Activated CD8-positive, alpha-beta T cell treated with anti-CD3 and anti-CD28 coated beads, Interleukin-2, amount 10 ng/mL, durations not matched to agents 7 days and 5 days (primary cell): ENCODE measurements around the gene ADAMTSL2. TPM values are rescaled to one million over a fixed set of nuclear protein-coding genes. Genes with fewer than 3 reads are reported as not detected.

Source experiments
- ATAC-seq: fragments of 150-1000 bp; cut with Tn5 transposase; one replicate; pipeline ENCODE4 v1.10.0; 2021; ENCODE audit warnings: moderate library complexity
- CTCF ChIA-PET: fragments of 350-600 bp; sonication (Branson Sonifier 250); formaldehyde crosslinking; loops from one replicate; lab custom pipeline; 2021; ENCODE audit warnings: antibody characterized with exemption; lab: Charles Lee
- POLR2A ChIA-PET: fragments of 350-600 bp; sonication (Branson Sonifier 250); formaldehyde crosslinking; loops from one replicate; lab custom pipeline; 2021; ENCODE audit warnings: antibody characterized with exemption; lab: Charles Lee
- DNase-seq: peaks from one replicate; pipeline ENCODE4 v3.0.0-alpha.2; 2020
- H3K27ac Mint-ChIP-seq: one replicate; pipeline ENCODE4 v1.8.0; 2021; ENCODE audit warnings: mild to moderate bottlenecking, mixed read lengths
- H3K27me3 Mint-ChIP-seq: one replicate; pipeline ENCODE4 v1.8.0; 2021; ENCODE audit warnings: low read depth, mixed read lengths
- H3K36me3 Mint-ChIP-seq: one replicate; pipeline ENCODE4 v1.8.0; 2021; ENCODE audit warnings: low read depth, mixed read lengths
- H3K4me1 Mint-ChIP-seq: one replicate; pipeline ENCODE4 v1.8.0; 2021; ENCODE audit warnings: low read depth, mixed read lengths
- H3K4me3 Mint-ChIP-seq: one replicate; pipeline ENCODE4 v1.8.0; 2021; ENCODE audit warnings: mild to moderate bottlenecking, mixed read lengths
- H3K9me3 Mint-ChIP-seq: one replicate; pipeline ENCODE4 v1.8.0; 2022; ENCODE audit warnings: mixed read lengths; ENCODE audit not compliant: insufficient read depth
- total RNA-seq, 2 experiments: library from RNA; stranded (reverse); gene quantifications; one replicate each; pipeline ENCODE4 v1.2.3, GENCODE V29; 2021

The ADAMTSL2 gene
- total RNA-seq, 2 experiments from 2014 or later = not detected

- Mint-ChIP-seq H3K36me3 (no peaks in the 10 kb centered on the region), H3K4me3 (no peak overlapping the region), H3K27ac (no peak overlapping the region), H3K4me1 (no peaks in the 10 kb centered on the region), H3K9me3 (no peaks in the 10 kb centered on the region), H3K27me3 (no peaks in the 10 kb centered on the region)
- no peak for ATAC-seq
- no peak for DNase-seq
- ChIA-PET CTCF (interaction anchor here (0.6 kb wide), 1 partner anchor 239 kb away, joined by 3 read pairs; no protein-coding TSS in a partner anchor), POLR2A (interaction anchor here (1.3 kb wide), 1 partner anchor 12 kb away, joined by 4 read pairs; no protein-coding TSS in a partner anchor)
These were observed 13.1 kb upstream of the ADAMTSL2 start for GRCh38 chr9:133521122-133522072.

DNA sequence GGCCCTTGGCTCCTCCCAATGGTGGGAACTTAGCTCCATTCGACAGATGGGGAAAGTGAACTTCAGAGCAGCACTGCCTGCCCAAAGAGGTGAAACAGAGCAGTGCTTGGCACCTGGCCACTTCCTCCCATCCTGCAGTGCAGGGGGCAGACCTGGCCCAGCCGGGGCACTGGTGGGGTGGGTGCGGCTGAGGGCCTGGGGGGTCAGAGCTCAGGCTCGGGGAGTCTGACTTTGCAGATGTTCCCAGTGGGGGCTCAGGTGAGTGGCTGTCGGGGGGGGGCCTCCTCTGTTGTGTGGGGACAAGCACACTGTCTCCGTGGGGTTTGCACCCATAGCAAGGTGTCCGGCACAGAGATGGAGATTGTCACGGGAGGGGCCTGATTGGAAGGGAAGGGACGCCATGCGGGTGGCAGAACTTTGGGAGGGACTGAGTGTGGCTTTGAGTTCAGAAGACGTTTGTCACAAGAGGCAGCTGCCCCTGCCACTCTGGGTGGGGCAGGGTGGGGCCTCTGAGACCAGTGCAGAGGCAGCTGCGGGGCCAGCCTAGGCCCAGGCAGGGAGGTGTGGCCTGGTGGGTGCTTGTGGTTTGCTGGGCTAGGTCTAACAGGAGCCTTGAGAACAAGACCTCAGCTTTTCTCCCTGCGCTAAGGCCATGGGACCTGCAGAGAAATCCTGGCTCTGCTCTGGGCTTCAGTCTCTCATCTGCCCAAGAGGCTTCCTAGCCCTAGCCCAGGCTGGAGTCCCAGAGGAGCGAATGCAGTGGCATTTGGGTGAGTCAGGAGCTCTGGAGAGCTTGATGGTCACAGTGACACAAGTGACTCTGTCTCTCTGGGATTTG, 12.2 kb upstream of the ADAMTSL2 start:
- Mint-ChIP-seq H3K27ac (no peak overlapping the region), H3K36me3 (no peaks in the 10 kb centered on the region), H3K27me3 (no peaks in the 10 kb centered on the region), H3K4me1 (no peaks in the 10 kb centered on the region), H3K9me3 (no peaks in the 10 kb centered on the region), H3K4me3 (no peak overlapping the region)
- POLR2A ChIA-PET = interaction anchor here (0.9 kb wide), 1 partner anchor 13 kb away, joined by 3 read pairs; no protein-coding TSS in a partner anchor
- DNase-seq = no peak
- ATAC-seq = no peak
- CTCF ChIA-PET = interaction anchor here (0.6 kb wide), 1 partner anchor 240 kb away, joined by 3 read pairs; no protein-coding TSS in a partner anchor

DNA sequence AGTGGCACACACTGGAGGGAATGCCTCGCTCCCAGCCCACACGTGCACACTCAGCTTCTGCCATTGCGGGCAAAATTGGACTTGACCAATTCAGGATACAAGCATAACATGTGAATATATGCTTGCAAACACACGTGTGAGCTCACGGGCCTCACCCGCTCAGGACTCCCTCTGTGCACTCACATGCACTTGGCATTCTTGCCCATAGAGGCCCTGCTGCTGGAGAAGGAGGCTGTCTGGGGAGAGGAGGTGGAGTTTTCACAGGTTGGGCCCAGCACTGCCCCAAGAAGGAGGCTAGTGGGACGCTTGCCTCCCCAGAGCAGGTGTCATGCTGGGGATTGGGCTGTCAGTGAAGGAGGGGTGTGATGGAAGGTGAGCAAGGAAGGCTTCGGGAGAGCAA, 11.4 kb upstream of the ADAMTSL2 start:
- ChIA-PET POLR2A (no interaction called here), CTCF (no interaction called here)
- Mint-ChIP-seq H3K4me1 (no peaks in the 10 kb centered on the region), H3K36me3 (no peaks in the 10 kb centered on the region), H3K27ac (no peak overlapping the region), H3K4me3 (no peak overlapping the region), H3K9me3 (no peaks in the 10 kb centered on the region), H3K27me3 (no peaks in the 10 kb centered on the region)
- ATAC-seq = no peak
- no peak for DNase-seq

DNA sequence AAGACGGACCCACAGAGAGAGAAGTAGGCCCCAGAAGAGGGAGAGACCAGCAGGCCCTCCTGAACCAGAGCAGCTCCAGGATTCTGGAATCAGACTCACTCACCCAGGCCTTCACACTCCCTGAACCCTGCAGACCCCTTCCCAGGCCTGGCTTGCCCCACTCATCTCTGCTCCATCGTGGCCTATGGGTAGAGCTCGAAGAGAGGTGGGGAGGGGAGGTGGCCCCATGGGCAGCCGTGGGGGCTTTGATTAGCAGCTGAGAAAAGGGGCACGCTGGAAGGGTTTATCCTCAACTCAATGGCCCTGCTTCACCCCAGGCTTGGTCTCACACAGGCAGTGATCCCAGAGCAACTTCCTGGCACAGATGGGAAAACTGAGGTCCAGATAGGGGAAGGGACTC, 10.4 kb upstream of the ADAMTSL2 start:
- CTCF ChIA-PET = no interaction called here
- Mint-ChIP-seq H3K27me3 (no peaks in the 10 kb centered on the region), H3K4me3 (no peak overlapping the region), H3K4me1 (no peaks in the 10 kb centered on the region), H3K9me3 (no peaks in the 10 kb centered on the region), H3K36me3 (no peaks in the 10 kb centered on the region), H3K27ac (no peak overlapping the region)
- ATAC-seq = no peak
- DNase-seq = no peak
- POLR2A ChIA-PET = no interaction called here

DNA sequence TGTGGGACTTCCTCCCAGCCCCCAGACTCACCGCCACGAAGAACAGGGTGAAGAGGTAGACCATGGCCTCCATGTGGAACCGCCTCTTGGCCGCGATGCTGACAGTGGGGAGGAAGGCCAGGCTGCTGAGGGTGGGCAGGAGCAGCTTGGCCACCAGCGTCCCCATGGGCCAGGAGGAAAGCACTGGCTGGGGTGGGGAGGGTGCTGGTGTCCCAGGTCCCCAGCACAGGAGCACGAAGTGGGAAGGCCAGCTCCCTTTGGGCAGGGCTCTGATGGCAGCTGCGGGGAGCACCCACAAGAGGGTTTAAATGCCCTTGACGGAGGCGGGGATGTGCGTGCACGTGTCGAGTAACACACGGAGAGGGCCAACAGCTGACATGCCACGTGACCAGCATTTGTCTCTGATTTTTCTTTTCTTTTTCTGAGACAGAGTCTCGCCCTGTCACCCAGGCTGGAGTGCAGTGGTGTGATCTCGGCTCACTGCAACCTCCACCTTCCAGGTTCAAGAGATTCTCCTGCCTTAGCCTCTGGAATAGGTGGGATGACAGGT, 9.8 kb upstream of the ADAMTSL2 start, which contains the start of gene MYMK:
TSS of gene MYMK (minus strand) at position 281 of the 550 bp plus-strand sequence. CDS start at position 166, 115 bp downstream.
- no peaks in the 10 kb centered on the region for H3K27me3 Mint-ChIP-seq
- H3K4me1 Mint-ChIP-seq = no peaks in the 10 kb centered on the region
- no peaks in the 10 kb centered on the region for H3K9me3 Mint-ChIP-seq
- no peak within 1 kb of the TSS for H3K4me3 Mint-ChIP-seq
- POLR2A ChIA-PET = no interaction called here
- ATAC-seq = no peak
- CTCF ChIA-PET = no interaction called here
- DNase-seq = no peak
- no peaks in the 10 kb centered on the region for H3K36me3 Mint-ChIP-seq
- no peak within 1 kb of the TSS for H3K27ac Mint-ChIP-seq

- Mint-ChIP-seq H3K27me3 (no peaks in the 10 kb centered on the region), H3K4me3 (no peak overlapping the region), H3K4me1 (no peaks in the 10 kb centered on the region), H3K36me3 (no peaks in the 10 kb centered on the region), H3K27ac (no peak overlapping the region), H3K9me3 (no peaks in the 10 kb centered on the region)
- CTCF ChIA-PET = no interaction called here
- DNase-seq (no peak), ATAC-seq (no peak)
- POLR2A ChIA-PET = no interaction called here
These were observed 8.8 kb upstream of the ADAMTSL2 start for GRCh38 chr9:133525677-133526076.

DNA sequence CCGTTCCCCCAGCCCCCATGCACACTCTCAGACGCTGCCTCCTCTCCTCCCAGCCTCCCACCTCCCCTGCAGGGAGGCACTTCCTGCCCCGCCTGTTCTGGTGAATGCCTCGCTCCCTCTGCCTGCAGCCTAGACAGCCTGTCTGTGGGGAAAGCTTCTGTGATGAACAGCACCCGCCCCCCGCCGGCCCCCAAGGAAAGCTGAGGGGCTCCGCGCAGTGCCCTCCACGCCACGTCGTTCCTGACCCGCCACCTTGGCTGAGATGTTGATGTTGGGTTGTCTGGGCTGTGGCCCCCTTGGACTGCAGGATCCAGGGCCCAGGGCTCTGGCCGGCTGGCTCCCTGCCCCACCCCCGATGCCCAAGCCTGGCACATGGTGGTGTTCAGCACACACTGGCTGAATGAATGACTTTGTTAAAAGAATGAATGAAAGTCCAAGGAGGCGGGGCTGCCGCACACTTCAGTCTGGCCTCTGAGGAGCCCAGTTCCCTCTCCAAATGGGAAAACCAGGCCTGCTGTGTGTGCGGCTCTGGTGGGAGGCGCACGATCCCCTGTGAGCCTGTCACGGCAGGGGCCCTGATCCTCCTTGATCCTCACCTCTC, 7.7 kb upstream of the ADAMTSL2 start:
- Mint-ChIP-seq H3K4me1 (no peaks in the 10 kb centered on the region), H3K27ac (no peak overlapping the region), H3K4me3 (no peak overlapping the region), H3K36me3 (no peaks in the 10 kb centered on the region), H3K27me3 (no peaks in the 10 kb centered on the region), H3K9me3 (no peaks in the 10 kb centered on the region)
- ChIA-PET CTCF (no interaction called here), POLR2A (no interaction called here)
- ATAC-seq (no peak), DNase-seq (no peak)

DNA sequence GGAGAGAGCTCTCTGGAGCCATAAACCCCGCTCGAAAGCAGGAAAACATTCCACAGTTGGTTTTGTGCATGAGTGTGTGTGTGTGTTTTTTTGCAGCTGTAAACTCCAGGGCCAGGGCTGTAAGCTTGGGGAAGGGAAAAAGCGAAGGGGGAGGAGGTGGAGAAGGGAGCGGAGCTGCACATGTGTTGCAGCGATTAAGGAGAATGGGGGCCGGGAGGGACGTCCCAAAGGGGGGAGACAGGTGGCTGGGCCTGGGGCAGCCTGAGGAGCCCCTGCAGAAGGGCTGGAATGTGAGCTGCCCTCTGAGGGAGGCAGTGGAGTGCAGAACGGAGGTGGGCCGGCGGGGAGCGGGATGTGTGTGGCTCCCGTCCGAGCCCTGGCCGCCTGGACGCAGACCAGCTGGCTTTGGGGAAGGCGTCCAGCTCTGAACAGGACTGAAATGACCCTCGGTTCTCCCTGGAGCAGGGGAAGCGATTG, 7.0 kb upstream of the ADAMTSL2 start:
- Mint-ChIP-seq H3K36me3 (no peaks in the 10 kb centered on the region), H3K27ac (no peak overlapping the region), H3K27me3 (no peaks in the 10 kb centered on the region), H3K4me1 (no peaks in the 10 kb centered on the region), H3K9me3 (no peaks in the 10 kb centered on the region), H3K4me3 (no peak overlapping the region)
- ChIA-PET CTCF (no interaction called here), POLR2A (no interaction called here)
- DNase-seq (no peak), ATAC-seq (no peak)

GRCh38 chr9:133528001-133528875, 6.3 kb upstream of the ADAMTSL2 start:
- H3K27ac Mint-ChIP-seq = no peak overlapping the region
- H3K36me3 Mint-ChIP-seq = no peaks in the 10 kb centered on the region
- ATAC-seq (no peak), DNase-seq (no peak)
- H3K4me3 Mint-ChIP-seq = no peak overlapping the region
- H3K9me3 Mint-ChIP-seq = no peaks in the 10 kb centered on the region
- ChIA-PET POLR2A (no interaction called here), CTCF (no interaction called here)
- H3K27me3 Mint-ChIP-seq = peaks cover 4% of the 10 kb centered on the region
- peaks cover 2% of the 10 kb centered on the region for H3K4me1 Mint-ChIP-seq

DNA sequence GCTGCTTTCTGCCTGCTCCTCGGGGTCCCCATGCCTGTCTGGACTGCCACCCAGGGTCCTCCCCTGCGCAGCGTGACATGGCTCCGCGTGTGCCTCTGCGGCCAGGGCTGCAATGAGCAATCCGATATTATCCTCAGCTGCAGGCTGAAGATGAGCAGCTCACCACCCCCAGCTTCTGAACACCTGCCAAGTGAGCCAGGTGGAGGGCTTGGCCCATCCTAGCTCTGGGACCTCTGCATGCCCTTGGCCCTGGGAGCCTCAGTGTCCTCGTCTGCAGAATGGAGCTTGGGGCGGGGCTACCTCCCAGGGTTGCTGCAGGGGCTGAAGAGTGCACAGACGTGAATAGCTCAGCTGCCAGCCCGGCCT, 5.6 kb upstream of the ADAMTSL2 start:
- ATAC-seq = no peak
- Mint-ChIP-seq H3K9me3 (no peaks in the 10 kb centered on the region), H3K36me3 (no peaks in the 10 kb centered on the region)

More for the DNA sequence above, 5.6 kb upstream of the ADAMTSL2 start:
- Mint-ChIP-seq H3K4me1 (peaks cover 6% of the 10 kb centered on the region), H3K27me3 (peaks cover 9% of the 10 kb centered on the region), H3K4me3 (no peak overlapping the region), H3K27ac (no peak overlapping the region)
- ChIA-PET POLR2A (no interaction called here), CTCF (no interaction called here)
- no peak for DNase-seq
